ENCODE data around the gene PCDHGA1. TPM values are rescaled to one million over a fixed set of nuclear protein-coding genes. Genes with fewer than 3 reads are reported as not detected.

PCDHGA1 gene
- total and polyA plus RNA-seq, 9 of the 15 experiments (the other 6 are each of a cell fraction or from before 2014, with no cell fraction given) = 0.05 to 0.26 (median 0.18) TPM; not detected in 2

GRCh38 chr5:141402553-141403243, 72.4 kb downstream of the PCDHGA1 start, which contains the start of gene PCDHGA9:
Gene PCDHGA9 (plus strand): TSS chr5:141402778. CDS start chr5:141402953, 175 bp downstream.
- BruUV-seq (replicated peaks) = no TSS peak
- Histone ChIP-seq H3K9ac (ENCODE audit: insufficient read depth in 1 of 2, low read depth in 2 of 2, low read length in 2 of 2) (no peak within 1 kb of the TSS), H3K4me2 (ENCODE audit: insufficient read depth, low read length) (no peak within 1 kb of the TSS), H3K79me2 (ENCODE audit: control insufficient read depth, insufficient read depth, low read length) (no peaks in the 10 kb centered on the region), H2AFZ (ENCODE audit: low read depth, low read length) (no peak within 1 kb of the TSS), H3K27me3 (ENCODE audit: control insufficient read depth in 2 of 2, insufficient read depth in 2 of 2, low read length in 2 of 2) (peaks cover 3 to 30% of the 10 kb centered on the region in 2 experiments; a peak in 3 of 5 replicates), H3K4me3 (no peak within 1 kb of the TSS), H3K9me1 (ENCODE audit: control insufficient read depth, insufficient read depth, low read length) (no peaks in the 10 kb centered on the region), H3K36me3 (ENCODE audit: control insufficient read depth, insufficient read depth, low read length) (no peaks in the 10 kb centered on the region), H3K27ac (ENCODE audit: extremely low read depth, low read depth, low read length) (no peak within 1 kb of the TSS), H3K9me3 (replicated peaks; ENCODE audit: control insufficient read depth, insufficient read depth, low read depth, low read length) (peaks cover 2% of the 10 kb centered on the region; the same call in 1 of the 2 replicates), H3K4me1 (replicated peaks in 1 of 2; ENCODE audit: control insufficient read depth in 2 of 2, insufficient read depth in 2 of 2, low read length in 2 of 2) (peaks cover 0 to 9% of the 10 kb centered on the region in 2 experiments; a peak in 3 of 5 replicates), H4K20me1 (replicated peaks; ENCODE audit: control insufficient read depth, insufficient read depth, low read length) (no peaks in the 10 kb centered on the region)
- peak; percentile 68 for FAIRE-seq
- DNase-seq (ENCODE audit: extremely low read depth in 1 of 4, low spot score in 3 of 4) = peak; percentile 34 to 60 (median 38)
- in situ Hi-C loops (cut with MboI) = no loop called here
- intact Hi-C loops (cut with micrococcal nuclease) = no loop called here
- ChIA-PET POLR2A (no interaction called here), CTCF (ENCODE audit: low intra/inter-chr PET ratio) (interaction anchor here (1.2 to 2.1 kb wide), 2 partner anchors 122 to 161 kb away, joined by 5 to 10 read pairs; no protein-coding TSS in a partner anchor)
- ATAC-seq = peak; percentile 78
- 11% methylated on average over 22 of the region's 27 CpGs for WGBS (ENCODE audit: insufficient coverage, low coverage, missing lambda C conversion rate)
- TF ChIP-seq ARID4B (CRISPR knock-in tag; IDR thresholded peaks at IDR 0.05) = no peak
- TF ChIP-seq CTCF (IDR thresholded peaks at IDR 0.05 in 2 of 3, conservative IDR thresholded peaks at IDR 0.05 in 1 of 3; ENCODE audit: insufficient read depth in 2 of 3, low read depth in 1 of 3, low read length in 3 of 3) = peak; percentile 56 to 61 (median 59)
- TF ChIP-seq SMC3 (conservative IDR thresholded peaks at IDR 0.05; ENCODE audit: insufficient read depth, low read depth, low read length) = 0 out of 2 replicates have a peak, but pooled peaks have one; percentile 13
- TF ChIP-seq RAD21 (CRISPR knock-in tag; conservative IDR thresholded peaks at IDR 0.05 in 1 of 2, IDR thresholded peaks at IDR 0.05 in 1 of 2) = peak in 1 of 2 experiments; percentile 41; a peak in 2 of 4 replicates

All from K562 (cell line).